K562 (cell line): Measurements from ENCODE around the gene HIVEP2. TPM values are rescaled to one million over a fixed set of nuclear protein-coding genes. Genes with fewer than 3 reads are reported as not detected.

Experiments used
- ATAC-seq: fragments of 200-7000 bp; cut with Tn5 transposase; 3 replicates; pipeline ENCODE4 v1.9.1; 2020; ENCODE audit warnings: moderate library complexity
- BruUV-seq: library from RNA; stranded (reverse); fragments of 400-500 nt; replicated peaks from 2 replicates; lab custom pipeline; 2021; lab: Mats Ljungman, UMichigan
- CTCF ChIA-PET: fragments of 300-600 bp; formaldehyde crosslinking; extraction: SDS; loops from one replicate; lab custom pipeline; 2021; ENCODE audit warnings: low intra/inter-chr PET ratio; lab: Yijun Ruan, JAX
- POLR2A ChIA-PET: fragments of 300-600, 350-650 bp; sonication (Branson Sonifier 250); formaldehyde crosslinking; extraction: SDS; loops from one replicate; lab custom pipeline; 2021; ENCODE audit warnings: antibody characterized with exemption, inconsistent platforms; lab: Yijun Ruan, JAX
- DNase-seq, 4 experiments: peaks; one replicate each; pipeline versions ENCODE4 v3.0.0 to v3.0.0-alpha.2; 2011 to 2018; ENCODE audit warnings: low spot score in 3 of 4, mixed read lengths in 3 of 4; ENCODE audit errors: extremely low read depth in 1 of 4
- FAIRE-seq: peaks from 2 replicates; lab custom pipeline; 2011; peaks lifted over from hg19 to GRCh38; lab: Jason Lieb, UNC
- H2AFZ ChIP-seq: 2 replicates; pipeline ENCODE4 v1.6.0; 2011; ENCODE audit warnings: low read depth, low read length, control low read depth, inconsistent platforms
- H3K27ac ChIP-seq: fragments of 200-600 bp; 3 replicates; pipeline ENCODE4 v1.8.0; 2011; ENCODE audit warnings: low read depth, mild to moderate bottlenecking, control low read depth, inconsistent platforms, low read length, moderate library complexity, mixed read lengths; ENCODE audit errors: extremely low read depth
- H3K27me3 ChIP-seq, 2 experiments: fragments of 300-600 bp in 1 of 2; 2 replicates in 1 of 2; 3 replicates in 1 of 2; pipeline versions ENCODE4 v1.6.0 to v1.8.0; 2011; ENCODE audit warnings: inconsistent platforms in 2 of 2, low read length in 2 of 2, mild to moderate bottlenecking in 1 of 2, mixed read lengths in 1 of 2, moderate library complexity in 1 of 2; ENCODE audit not compliant: control insufficient read depth in 2 of 2, insufficient read depth in 2 of 2
- H3K36me3 ChIP-seq: fragments of 300-600 bp; 3 replicates; pipeline ENCODE4 v1.8.0; 2011; ENCODE audit warnings: mild to moderate bottlenecking, low read length, inconsistent platforms; ENCODE audit not compliant: control insufficient read depth, insufficient read depth
- H3K4me1 ChIP-seq, 2 experiments: fragments of 200-600 bp in 1 of 2; replicated peaks in 1 of 2; 2 replicates in 1 of 2; 3 replicates in 1 of 2; pipeline versions ENCODE4 v1.5.1 to v1.8.0; 2011; ENCODE audit warnings: inconsistent platforms in 2 of 2, low read length in 2 of 2, mild to moderate bottlenecking in 1 of 2, mixed read lengths in 1 of 2, moderate library complexity in 1 of 2; ENCODE audit not compliant: control insufficient read depth in 2 of 2, insufficient read depth in 2 of 2
- H3K4me2 ChIP-seq: 2 replicates; pipeline ENCODE4 v1.6.1; 2011; ENCODE audit warnings: low read length, control low read depth, inconsistent platforms, mixed read lengths; ENCODE audit not compliant: insufficient read depth
- H3K4me3 ChIP-seq: fragments of 200-600 bp; sonication (generic), shearing (Covaris generic); 2 replicates; pipeline ENCODE4 v1.5.1; 2016; ENCODE audit warnings: control low read depth, inconsistent platforms
- H3K79me2 ChIP-seq: fragments of 200-600 bp; 3 replicates; pipeline ENCODE4 v1.8.0; 2011; ENCODE audit warnings: low read length, inconsistent platforms; ENCODE audit not compliant: control insufficient read depth, insufficient read depth
- H3K9ac ChIP-seq, 2 experiments: 2 replicates each; pipeline versions ENCODE4 v1.6.0 to v1.6.1; 2011; ENCODE audit warnings: low read depth in 2 of 2, low read length in 2 of 2, control low read depth in 1 of 2, inconsistent platforms in 1 of 2, mild to moderate bottlenecking in 1 of 2, mixed read lengths in 1 of 2; ENCODE audit not compliant: insufficient read depth in 1 of 2
- H3K9me1 ChIP-seq: one replicate; pipeline ENCODE4 v1.6.0; 2011; ENCODE audit warnings: inconsistent platforms, mild to moderate bottlenecking, low read length, moderate library complexity; ENCODE audit not compliant: control insufficient read depth, insufficient read depth
- H3K9me3 ChIP-seq: replicated peaks from 2 replicates; pipeline ENCODE4 v1.5.1; 2011; ENCODE audit warnings: low read depth, low read length, inconsistent platforms; ENCODE audit not compliant: control insufficient read depth, insufficient read depth
- H4K20me1 ChIP-seq: replicated peaks from 2 replicates; pipeline ENCODE4 v1.6.1; 2011; ENCODE audit warnings: low read length, inconsistent platforms, mixed read lengths; ENCODE audit not compliant: control insufficient read depth, insufficient read depth
- EP300 ChIP-seq: IDR thresholded peaks from 2 replicates; pipeline ENCODE4 v1.6.1; 2012; ENCODE audit warnings: low read length, improper control_type of control experiment
- ESRRB ChIP-seq: fragments of 250-450 bp; sonication (Bioruptor Pico); IDR thresholded peaks from 2 replicates; pipeline ENCODE4 v1.5.0; 2020; ENCODE audit warnings: mild to moderate bottlenecking, moderate library complexity, borderline replicate concordance
- HDAC6 ChIP-seq: IDR thresholded peaks from 2 replicates; pipeline ENCODE4 v1.6.1; 2012; ENCODE audit warnings: low read depth, mild to moderate bottlenecking, control low read depth, inconsistent platforms, low read length, moderate library complexity
- SIN3B ChIP-seq: fragments of 450-650 bp; IDR thresholded peaks from 2 replicates; pipeline ENCODE4 v1.6.1; 2017; ENCODE audit warnings: low read depth, mild to moderate bottlenecking, moderate library complexity
- SMARCA4 ChIP-seq: fragments of 450-650 bp; IDR thresholded peaks from 2 replicates; pipeline ENCODE4 v1.6.1; 2016
- STAG1 ChIP-seq: sonication (generic); formaldehyde crosslinking; IDR thresholded peaks from 2 replicates; pipeline ENCODE4 v1.5.0; 2020; ENCODE audit warnings: missing genetic modification reagents, borderline replicate concordance
- ZBTB17 ChIP-seq: fragments of 450-650 bp; formaldehyde crosslinking; IDR thresholded peaks from 2 replicates; pipeline ENCODE4 v1.4.0; 2020; ENCODE audit warnings: mild to moderate bottlenecking
- ZBTB7A ChIP-seq: IDR thresholded peaks from 2 replicates; pipeline ENCODE4 v1.6.1; 2011; ENCODE audit warnings: low read depth, mild to moderate bottlenecking, low read length, moderate library complexity, borderline replicate concordance; ENCODE audit not compliant: control insufficient read depth
- ZNF217 ChIP-seq: sonication (generic); formaldehyde crosslinking; IDR thresholded peaks from 2 replicates; pipeline ENCODE4 v1.8.0; 2022; ENCODE audit warnings: mild to moderate bottlenecking, missing genetic modification reagents
- ZNF232 ChIP-seq: sonication (generic); formaldehyde crosslinking; IDR thresholded peaks from 2 replicates; pipeline ENCODE4 v1.8.0; 2022; ENCODE audit warnings: mild to moderate bottlenecking, missing genetic modification reagents
- WGBS: fragments of 100-300 bp; shearing (Covaris generic); methylation state at CpG from one replicate; pipeline ENCODE4 v1.1.6; 2016; ENCODE audit warnings: low coverage, mixed read lengths; ENCODE audit not compliant: insufficient coverage; ENCODE audit errors: missing lambda C conversion rate; 5-methylcytosine and 5-hydroxymethylcytosine counted together
- in situ Hi-C: fragments of 300-500 bp; cut with MboI; formaldehyde crosslinking; loops from 4 replicates; pipeline ENCODE4 v1.15.0; 2018; ENCODE audit warnings: inconsistent platforms, mixed read lengths
- intact Hi-C: fragments of 100-400 bp; cut with micrococcal nuclease; formaldehyde crosslinking; loops from 2 replicates; pipeline ENCODE4 v1.14.2; 2022
- polyA plus RNA-seq, 8 experiments: library from polyadenylated mRNA; depleted of rRNA in 4 of 8; stranded (reverse) in 5 of 8; unstranded in 3 of 8; fragments of >200 nt; fragmentation: Nextera tagmentation in 2 of 8; fragmentation: Illumina TruSeq in 1 of 8; extraction: Ambion mirVana in 2 of 8; extraction: Trizol in 1 of 8; gene quantifications; 2 replicates each; pipeline versions ENCODE4 v1.2.1 to v1.2.3, GENCODE V29; 2011 to 2014; ENCODE audit warnings: inconsistent platforms in 1 of 8, missing spikeins in 1 of 8
- total RNA-seq, 7 experiments: library from RNA; depleted of rRNA in 6 of 7; stranded (reverse); fragments of >200 nt in 6 of 7; fragmentation: Illumina TruSeq in 2 of 7; extraction: Trizol in 2 of 7; gene quantifications; 2 replicates each; pipeline versions ENCODE4 v1.2.1 to v1.2.3, GENCODE V29; 2011 to 2021; ENCODE audit warnings: low replicate concordance in 1 of 7
- TF ChIP-seq, protein P1 (sequence below): sonication (generic); formaldehyde crosslinking; IDR thresholded peaks from 2 replicates; pipeline ENCODE4 v1.8.0; 2022; ENCODE audit warnings: mild to moderate bottlenecking, missing genetic modification reagents
- TF ChIP-seq, protein P2 (sequence below): sonication (generic); formaldehyde crosslinking; IDR thresholded peaks from 2 replicates; pipeline ENCODE4 v1.8.0; 2022; ENCODE audit warnings: missing genetic modification reagents, mild to moderate bottlenecking, borderline replicate concordance
- TF ChIP-seq, protein P3 (sequence below): sonication (generic); formaldehyde crosslinking; IDR thresholded peaks from 2 replicates; pipeline ENCODE4 v1.8.0; 2022; ENCODE audit warnings: mild to moderate bottlenecking, missing genetic modification reagents
- TF ChIP-seq, protein P4 (sequence below): fragments of 250-450 bp; sonication (Bioruptor Pico); IDR thresholded peaks from 2 replicates; pipeline ENCODE4 v1.8.0; 2022; ENCODE audit warnings: inconsistent platforms, mild to moderate bottlenecking, moderate library complexity, borderline replicate concordance

Gene HIVEP2
- total and polyA plus RNA-seq, 9 of the 15 experiments (the other 6 are each of a cell fraction or from before 2014, with no cell fraction given): under 0.01 to 1.2 (median 0.31) TPM

DNA sequence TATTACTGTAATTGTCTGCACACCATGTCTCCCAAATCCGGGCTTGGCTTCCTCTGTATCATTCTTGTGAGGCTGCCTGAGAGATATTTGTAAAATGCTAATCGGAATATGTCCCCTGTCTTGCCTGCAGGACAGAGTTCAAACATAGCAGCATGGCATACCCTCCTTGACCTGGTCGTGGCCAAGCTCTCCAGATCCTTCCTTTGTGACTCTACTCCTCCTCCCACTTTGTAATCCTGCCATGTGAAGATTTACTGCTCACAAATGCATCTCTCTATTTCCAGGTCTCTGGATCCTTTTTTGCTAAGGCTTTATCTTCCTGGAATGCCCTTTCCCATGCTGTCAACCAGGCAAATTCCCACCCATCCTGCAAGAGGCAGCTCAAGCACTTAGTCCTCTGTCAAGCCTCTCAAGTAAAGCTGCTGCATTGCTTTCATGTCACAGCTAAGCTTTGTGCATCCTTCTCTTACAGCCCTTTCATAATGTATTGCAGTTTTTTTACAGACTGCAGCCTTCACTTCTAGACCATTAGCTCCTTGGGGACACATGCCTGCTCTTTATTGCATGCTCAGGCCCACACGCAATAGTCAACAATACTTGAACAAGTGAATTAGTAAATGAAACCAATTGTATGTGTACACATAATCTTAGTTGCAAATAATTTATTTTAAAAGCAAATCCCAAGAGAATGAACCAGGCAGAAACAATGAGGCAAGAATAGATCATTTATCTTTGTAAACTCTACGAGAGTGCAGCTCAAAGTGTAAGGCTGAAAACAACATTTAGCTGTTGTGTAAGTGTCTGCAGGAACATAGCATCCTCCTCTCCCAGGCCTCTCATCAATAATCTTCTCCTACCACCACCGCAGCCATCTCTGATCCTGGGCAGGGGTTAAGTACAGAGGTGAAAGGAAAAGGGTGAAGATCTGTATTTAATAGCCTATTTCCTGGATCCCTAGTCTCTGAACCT is 45.8 kb downstream of the HIVEP2 start:
- Histone ChIP-seq H3K4me1 (no peaks in the 10 kb centered on the region), H3K9me1 (no peaks in the 10 kb centered on the region), H4K20me1 (no peaks in the 10 kb centered on the region)
- DNase-seq (no peak), ATAC-seq (no peak)
- in situ Hi-C loops: no loop called here
- TF ChIP-seq, protein P1, sequence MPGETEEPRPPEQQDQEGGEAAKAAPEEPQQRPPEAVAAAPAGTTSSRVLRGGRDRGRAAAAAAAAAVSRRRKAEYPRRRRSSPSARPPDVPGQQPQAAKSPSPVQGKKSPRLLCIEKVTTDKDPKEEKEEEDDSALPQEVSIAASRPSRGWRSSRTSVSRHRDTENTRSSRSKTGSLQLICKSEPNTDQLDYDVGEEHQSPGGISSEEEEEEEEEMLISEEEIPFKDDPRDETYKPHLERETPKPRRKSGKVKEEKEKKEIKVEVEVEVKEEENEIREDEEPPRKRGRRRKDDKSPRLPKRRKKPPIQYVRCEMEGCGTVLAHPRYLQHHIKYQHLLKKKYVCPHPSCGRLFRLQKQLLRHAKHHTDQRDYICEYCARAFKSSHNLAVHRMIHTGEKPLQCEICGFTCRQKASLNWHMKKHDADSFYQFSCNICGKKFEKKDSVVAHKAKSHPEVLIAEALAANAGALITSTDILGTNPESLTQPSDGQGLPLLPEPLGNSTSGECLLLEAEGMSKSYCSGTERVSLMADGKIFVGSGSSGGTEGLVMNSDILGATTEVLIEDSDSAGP (CRISPR knock-in tag): no peak
- TF ChIP-seq ZNF232 (CRISPR knock-in tag) (no peak), ESRRB (CRISPR knock-in tag) (no peak), ZNF217 (CRISPR knock-in tag) (no peak), ZBTB7A (no peak), HDAC6 (no peak), ZBTB17 (no peak), EP300 (no peak), SMARCA4 (no peak), SIN3B (no peak), STAG1 (CRISPR knock-in tag) (no peak)
- TF ChIP-seq, protein P2, sequence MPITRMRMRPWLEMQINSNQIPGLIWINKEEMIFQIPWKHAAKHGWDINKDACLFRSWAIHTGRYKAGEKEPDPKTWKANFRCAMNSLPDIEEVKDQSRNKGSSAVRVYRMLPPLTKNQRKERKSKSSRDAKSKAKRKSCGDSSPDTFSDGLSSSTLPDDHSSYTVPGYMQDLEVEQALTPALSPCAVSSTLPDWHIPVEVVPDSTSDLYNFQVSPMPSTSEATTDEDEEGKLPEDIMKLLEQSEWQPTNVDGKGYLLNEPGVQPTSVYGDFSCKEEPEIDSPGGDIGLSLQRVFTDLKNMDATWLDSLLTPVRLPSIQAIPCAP: no peak
- TF ChIP-seq, protein P3, sequence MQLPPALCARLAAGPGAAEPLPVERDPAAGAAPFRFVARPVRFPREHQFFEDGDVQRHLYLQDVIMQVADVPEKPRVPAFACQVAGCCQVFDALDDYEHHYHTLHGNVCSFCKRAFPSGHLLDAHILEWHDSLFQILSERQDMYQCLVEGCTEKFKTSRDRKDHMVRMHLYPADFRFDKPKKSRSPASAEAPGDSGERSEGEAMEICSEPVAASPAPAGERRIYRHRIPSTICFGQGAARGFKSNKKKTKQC: no peak
- TF ChIP-seq, protein P4, sequence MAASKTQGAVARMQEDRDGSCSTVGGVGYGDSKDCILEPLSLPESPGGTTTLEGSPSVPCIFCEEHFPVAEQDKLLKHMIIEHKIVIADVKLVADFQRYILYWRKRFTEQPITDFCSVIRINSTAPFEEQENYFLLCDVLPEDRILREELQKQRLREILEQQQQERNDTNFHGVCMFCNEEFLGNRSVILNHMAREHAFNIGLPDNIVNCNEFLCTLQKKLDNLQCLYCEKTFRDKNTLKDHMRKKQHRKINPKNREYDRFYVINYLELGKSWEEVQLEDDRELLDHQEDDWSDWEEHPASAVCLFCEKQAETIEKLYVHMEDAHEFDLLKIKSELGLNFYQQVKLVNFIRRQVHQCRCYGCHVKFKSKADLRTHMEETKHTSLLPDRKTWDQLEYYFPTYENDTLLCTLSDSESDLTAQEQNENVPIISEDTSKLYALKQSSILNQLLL: no peak
- TF ChIP-seq, all 486 proteins: peak for 0
- Histone ChIP-seq H2AFZ (no peak overlapping the region), H3K9me3 (no peaks in the 10 kb centered on the region), H3K9ac (no peak overlapping the region), H3K4me3 (no peak overlapping the region), H3K27ac (no peak overlapping the region), H3K4me2 (no peak overlapping the region), H3K27me3 (peaks cover 7 to 9% of the 10 kb centered on the region in 2 experiments; a peak in 2 of 5 replicates), H3K36me3 (no peaks in the 10 kb centered on the region), H3K79me2 (no peaks in the 10 kb centered on the region)
- FAIRE-seq: no peak
- intact Hi-C loops: no loop called here
- POLR2A ChIA-PET: interaction anchor here (0.5 kb wide), 1 partner anchor 944 kb away, joined by 3 read pairs; the partner anchor contains the start of gene LTV1
- BruUV-seq: no TSS peak
- 2% methylated on average over 6 of the region's 6 CpGs for WGBS
- CTCF ChIA-PET: no interaction called here
